ENCODE data around the gene RNF214. TPM values are rescaled to one million over a fixed set of nuclear protein-coding genes. Genes with fewer than 3 reads are reported as not detected.
A peak's percentile ranks its signal among the peaks of the same experiment; 100 is the strongest.
"Not testable (repeated sequence)": the region's sequence is repeated elsewhere in the genome, so short reads cannot be mapped to it uniquely, and the experiment has no call there.

The RNF214 gene
- total and polyA plus RNA-seq, 7 donors, result 6.2 to 23.8 (median 11.1) TPM

GRCh38 chr11:117203069-117203407, 29.4 kb upstream of the RNF214 start:
- Histone ChIP-seq H3K36me3 (peaks cover 34 to 53% (median 43%) of the 10 kb centered on the region in 4 donors), H3K4me1 (peaks cover 0 to 45% (median 39%) of the 10 kb centered on the region in 4 donors), H3K27ac (peak overlapping the region; percentile 90 to 99 (median 96)), H3K9me3 (no peaks in the 10 kb centered on the region), H3K27me3 (no peaks in the 10 kb centered on the region), H3K4me3 (peak overlapping the region; percentile 59 to 90 (median 86))
- DNase-seq, result no peak
- 90 to 95% methylated on average over 10 of the region's 10 CpGs for WGBS, 2 donors
- TF ChIP-seq EP300 (IDR thresholded peaks at IDR 0.05), result no peak
- peak in 2 of 4 donors; percentile 73 to 75 for TF ChIP-seq POLR2AphosphoS5 (IDR thresholded peaks at IDR 0.05)
- TF ChIP-seq POLR2A (IDR thresholded peaks at IDR 0.05), result peak in 1 of 2 donors; percentile 12
- no peak for TF ChIP-seq CTCF (IDR thresholded peaks at IDR 0.05)
- intact Hi-C loops (cut with DNase I), result no loop called here

GRCh38 chr11:117204283-117205080, 28.0 kb upstream of the RNF214 start:
- WGBS, 2 donors, result 86% methylated on average over 17 of the region's 17 CpGs
- DNase-seq, result no peak
- H3K9me3 ChIP-seq, result no peaks in the 10 kb centered on the region
- peak overlapping the region; percentile 90 to 99 (median 96) for H3K27ac ChIP-seq
- no peak for TF ChIP-seq POLR2A (IDR thresholded peaks at IDR 0.05)
- no peak for TF ChIP-seq CTCF (IDR thresholded peaks at IDR 0.05)
- TF ChIP-seq POLR2AphosphoS5 (IDR thresholded peaks at IDR 0.05), result peak in 2 of 4 donors; percentile 17 to 67
- H3K36me3 ChIP-seq, result peaks cover 34 to 53% (median 43%) of the 10 kb centered on the region in 4 donors
- peak overlapping the region; percentile 59 to 90 (median 86) for H3K4me3 ChIP-seq
- H3K4me1 ChIP-seq, result peaks cover 0 to 38% (median 31%) of the 10 kb centered on the region in 4 donors
- no peaks in the 10 kb centered on the region for H3K27me3 ChIP-seq
- intact Hi-C loops (cut with DNase I), result no loop called here

- H3K4me3 ChIP-seq, result peak overlapping the region in 3 of 4 donors; percentile 59 to 87 (median 85)
These were observed 27.2 kb upstream of the RNF214 start for GRCh38 chr11:117205211-117205818.

GRCh38 chr11:117206111-117206510, 26.4 kb upstream of the RNF214 start:
- H3K4me3 ChIP-seq; intact Hi-C loops (cut with DNase I); H3K9me3 ChIP-seq; H3K27me3 ChIP-seq; DNase-seq: not testable (repeated sequence)
- peaks cover 34 to 49% (median 36%) of the 10 kb centered on the region in 4 donors for H3K36me3 ChIP-seq
- H3K27ac ChIP-seq, result peak overlapping the region; percentile 76 to 97 (median 92)
- peak in 3 of 4 donors; percentile 13 to 78 (median 67) for TF ChIP-seq POLR2AphosphoS5 (IDR thresholded peaks at IDR 0.05)
- peaks cover 0 to 40% (median 31%) of the 10 kb centered on the region in 4 donors for H3K4me1 ChIP-seq
- 86 to 88% methylated on average over 8 of the region's 8 CpGs for WGBS, 2 donors

More at GRCh38 chr11:117205211-117205818, 27.2 kb upstream of the RNF214 start:
- H3K4me1 ChIP-seq, result peaks cover 0 to 38% (median 31%) of the 10 kb centered on the region in 4 donors
- no peaks in the 10 kb centered on the region for H3K9me3 ChIP-seq
- peak overlapping the region; percentile 90 to 99 (median 96) for H3K27ac ChIP-seq
- 89 to 95% methylated on average over 11 of the region's 11 CpGs for WGBS, 2 donors
- TF ChIP-seq POLR2AphosphoS5 (IDR thresholded peaks at IDR 0.05) (peak in 3 of 4 donors; percentile 18 to 83 (median 64)), POLR2A (IDR thresholded peaks at IDR 0.05) (no peak)
- peaks cover 34 to 53% (median 39%) of the 10 kb centered on the region in 4 donors for H3K36me3 ChIP-seq
- intact Hi-C loops (cut with DNase I), result no loop called here
- no peaks in the 10 kb centered on the region for H3K27me3 ChIP-seq
- no peak for DNase-seq

GRCh38 chr11:117206859-117207258, 25.6 kb upstream of the RNF214 start:
- DNase-seq; H3K4me3 ChIP-seq; intact Hi-C loops (cut with DNase I); H3K27me3 ChIP-seq; H3K9me3 ChIP-seq: not testable (repeated sequence)
- Histone ChIP-seq H3K4me1 (peaks cover 0 to 46% (median 34%) of the 10 kb centered on the region in 4 donors), H3K27ac (peak overlapping the region in 3 of 4 donors; percentile 46 to 76 (median 59)), H3K36me3 (peaks cover 27 to 41% (median 33%) of the 10 kb centered on the region in 4 donors)
- peak in 2 of 4 donors; percentile 55 to 60 for TF ChIP-seq POLR2AphosphoS5 (IDR thresholded peaks at IDR 0.05)
- 90 to 91% methylated on average over 6 of the region's 11 CpGs for WGBS, 2 donors

GRCh38 chr11:117207481-117207880, 25.0 kb upstream of the RNF214 start:
- H3K27ac ChIP-seq, result peak overlapping the region in 3 of 4 donors; percentile 59 to 71 (median 65)
- intact Hi-C loops (cut with DNase I); DNase-seq; H3K4me3 ChIP-seq; H3K27me3 ChIP-seq; H3K9me3 ChIP-seq: not testable (repeated sequence)
- peaks cover 0 to 43% (median 34%) of the 10 kb centered on the region in 4 donors for H3K4me1 ChIP-seq
- WGBS, 2 donors, result 95 to 97% methylated on average over 5 of the region's 5 CpGs
- peaks cover 23 to 35% (median 26%) of the 10 kb centered on the region in 4 donors for H3K36me3 ChIP-seq
- TF ChIP-seq POLR2AphosphoS5 (IDR thresholded peaks at IDR 0.05), result peak in 2 of 4 donors; percentile 46 to 55
